ENCODE measurements around the gene OTUB2. TPM values are rescaled to one million over a fixed set of nuclear protein-coding genes. Genes with fewer than 3 reads are reported as not detected.

Gene OTUB2
- total and polyA plus RNA-seq, 2 of the 8 experiments (the other 6 are each of a cell fraction or from before 2014, with no cell fraction given): 2.2 to 4.2 TPM

GRCh38 chr14:94077111-94077821, 51.1 kb downstream of the OTUB2 start:
- Histone ChIP-seq H3K18ac (ENCODE audit: extremely low read depth, low read length) (no peak overlapping the region), H4K91ac (replicated peaks; ENCODE audit: insufficient read length, low read length) (no peak overlapping the region), H3K4me3 (ENCODE audit: extremely low read depth in 1 of 4, insufficient read depth in 2 of 4, low read depth in 3 of 4, low read length in 4 of 4) (no peak overlapping the region), H3K9ac (replicated peaks in 1 of 4; ENCODE audit: extremely low read depth in 1 of 4, low read depth in 3 of 4, low read length in 3 of 4) (no peak overlapping the region), H3K4me2 (ENCODE audit: insufficient read depth in 1 of 2, low read depth in 2 of 2, low read length in 2 of 2) (no peak overlapping the region; a peak in 2 of 4 replicates), H4K8ac (ENCODE audit: extremely low read depth, insufficient read depth, low read length) (no peak overlapping the region), H3K23ac (ENCODE audit: insufficient read length) (no peak overlapping the region), H3K9me3 (ENCODE audit: insufficient read depth in 2 of 2, low read depth in 1 of 2, low read length in 1 of 2) (no peaks in the 10 kb centered on the region), H4K20me1 (replicated peaks in 1 of 2; ENCODE audit: control insufficient read depth in 1 of 2, insufficient read depth in 2 of 2, low read length in 2 of 2) (peaks cover 10 to 14% of the 10 kb centered on the region in 2 experiments), H4K5ac (ENCODE audit: insufficient read length, low read depth, low read length) (no peak overlapping the region), H3K23me2 (ENCODE audit: low read depth, low read length) (peaks cover 5% of the 10 kb centered on the region), H3K4ac (replicated peaks; ENCODE audit: insufficient read length, low read depth, low read length) (no peak overlapping the region), H2BK15ac (ENCODE audit: low read length) (no peak overlapping the region), H3K27ac (ENCODE audit: low read depth, low read length) (no peak overlapping the region), H2BK120ac (replicated peaks; ENCODE audit: low read depth, low read length) (no peak overlapping the region), H2BK20ac (ENCODE audit: low read length) (no peak overlapping the region), H3K79me1 (ENCODE audit: low read depth, low read length) (peaks cover 7% of the 10 kb centered on the region; the same call in 1 of the 2 replicates), H3K4me1 (replicated peaks in 1 of 4; ENCODE audit: control insufficient read depth in 3 of 4, insufficient read depth in 4 of 4, low read length in 3 of 4) (peaks cover 0 to 12% (median 0%) of the 10 kb centered on the region in 4 experiments; a peak in 1 of 7 replicates), H3K27me3 (replicated peaks in 1 of 4; ENCODE audit: control insufficient read depth in 3 of 4, extremely low read depth in 1 of 4, insufficient read depth in 3 of 4, low read length in 3 of 4) (no peaks in the 10 kb centered on the region), H3K79me2 (ENCODE audit: control insufficient read depth in 1 of 2, insufficient read depth in 2 of 2, low read length in 2 of 2) (peaks cover 32 to 86% of the 10 kb centered on the region in 2 experiments), H2BK12ac (ENCODE audit: low read depth, low read length) (no peak overlapping the region), H3K36me3 (ENCODE audit: control insufficient read depth in 2 of 4, insufficient read depth in 4 of 4, low read length in 3 of 4) (peaks cover 7 to 37% (median 15%) of the 10 kb centered on the region in 4 experiments), H2AK5ac (ENCODE audit: low read depth, low read length) (no peak overlapping the region), H2AFZ (ENCODE audit: low read length) (no peak overlapping the region), H3K56ac (replicated peaks; ENCODE audit: insufficient read length, low read depth, low read length) (no peak overlapping the region), H3K14ac (ENCODE audit: insufficient read length) (no peak overlapping the region), H2BK5ac (ENCODE audit: low read depth, low read length) (no peak overlapping the region)
- TF ChIP-seq SIN3A (conservative IDR thresholded peaks at IDR 0.05 in 1 of 2, IDR thresholded peaks at IDR 0.05 in 1 of 2; ENCODE audit: low read depth in 1 of 2, low read length in 2 of 2): no peak
- TF ChIP-seq, protein P1, sequence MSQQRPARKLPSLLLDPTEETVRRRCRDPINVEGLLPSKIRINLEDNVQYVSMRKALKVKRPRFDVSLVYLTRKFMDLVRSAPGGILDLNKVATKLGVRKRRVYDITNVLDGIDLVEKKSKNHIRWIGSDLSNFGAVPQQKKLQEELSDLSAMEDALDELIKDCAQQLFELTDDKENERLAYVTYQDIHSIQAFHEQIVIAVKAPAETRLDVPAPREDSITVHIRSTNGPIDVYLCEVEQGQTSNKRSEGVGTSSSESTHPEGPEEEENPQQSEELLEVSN (IDR thresholded peaks at IDR 0.05): no peak
- WGBS, 2 experiments (ENCODE audit: extremely low coverage in 1 of 2, insufficient coverage in 1 of 2, insufficient read length in 1 of 2, insufficient replicate concordance in 2 of 2, low coverage in 1 of 2, low lambda C conversion rate in 2 of 2, missing lambda C conversion rate in 1 of 2): 91% methylated on average over 7 of the region's 7 CpGs; no CpG with 5 or more reads in 1 of the 2 experiments
- ChIA-PET POLR2A (ENCODE audit: partially characterized antibody) (no interaction called here), CTCF (ENCODE audit: partially characterized antibody) (interaction anchor here (0.8 kb wide), 1 partner anchor 12 kb away, joined by 3 read pairs; no protein-coding TSS in a partner anchor)
- DNase-seq (ENCODE audit: low read depth in 1 of 2, low spot score in 2 of 2) (no peak), FAIRE-seq (no peak)

Measured in H1 (cell line).